Smooth muscle cell (in vitro differentiated cells): ENCODE measurements around the gene RIMS1. TPM values are rescaled to one million over a fixed set of nuclear protein-coding genes. Genes with fewer than 3 reads are reported as not detected.
A peak's percentile ranks its signal among the peaks of the same experiment; 100 is the strongest.

ENCODE experiments used
- DNase-seq: peaks from one replicate; lab custom pipeline; 2025; ENCODE audit not compliant: unreplicated experiment; lab: John Stamatoyannopoulos, UW
- H2AFZ ChIP-seq: fragments of 200-600 bp; sonication (generic); 2 replicates; pipeline ENCODE4 v1.6.0; 2016; ENCODE audit warnings: antibody characterized with exemption, low read depth, mild to moderate bottlenecking
- H3F3A ChIP-seq: fragments of 200-600 bp; sonication (generic); 2 replicates; pipeline ENCODE4 v1.6.0; 2017; ENCODE audit warnings: antibody characterized with exemption, low read depth
- H3K27ac ChIP-seq: fragments of 200-600 bp; sonication (generic); 2 replicates; pipeline ENCODE4 v1.5.1; 2016; ENCODE audit warnings: low read depth, mild to moderate bottlenecking
- H3K27me3 ChIP-seq: fragments of 200-600 bp; sonication (generic); 2 replicates; pipeline ENCODE4 v1.6.1; 2016; ENCODE audit warnings: low read depth, mild to moderate bottlenecking
- H3K36me3 ChIP-seq: fragments of 200-600 bp; sonication (generic); 2 replicates; pipeline ENCODE4 v1.5.1; 2016; ENCODE audit warnings: low read depth
- H3K4me1 ChIP-seq: fragments of 200-600 bp; sonication (generic); 2 replicates; pipeline ENCODE4 v1.5.1; 2016; ENCODE audit warnings: low read depth
- H3K4me2 ChIP-seq: fragments of 200-600 bp; sonication (generic); 2 replicates; pipeline ENCODE4 v1.6.0; 2016; ENCODE audit warnings: mild to moderate bottlenecking
- H3K4me3 ChIP-seq: fragments of 200-600 bp; sonication (generic); 2 replicates; pipeline ENCODE4 v1.5.1; 2016; ENCODE audit warnings: mild to moderate bottlenecking
- H3K79me2 ChIP-seq: fragments of 200-600 bp; sonication (generic); 2 replicates; pipeline ENCODE4 v1.6.0; 2016; ENCODE audit warnings: low read depth, mild to moderate bottlenecking
- H3K9ac ChIP-seq: fragments of 200-600 bp; sonication (generic); 2 replicates; pipeline ENCODE4 v1.6.0; 2016; ENCODE audit warnings: low read depth
- H3K9me3 ChIP-seq: fragments of 200-600 bp; sonication (generic); replicated peaks from 2 replicates; pipeline ENCODE4 v1.5.1; 2016; ENCODE audit warnings: low read depth
- H4K20me1 ChIP-seq: fragments of 200-600 bp; sonication (generic); 2 replicates; pipeline ENCODE4 v1.6.0; 2016; ENCODE audit warnings: low read depth
- WGBS: methylation state at CpG from one replicate; pipeline ENCODE4 v1.1.7; 2016; ENCODE audit warnings: low lambda C conversion rate; 5-methylcytosine and 5-hydroxymethylcytosine counted together
- polyA plus RNA-seq: library from polyadenylated mRNA; unstranded; fragments of >200 nt; fragmentation: Nextera tagmentation; extraction: Ambion mirVana; gene quantifications from 2 replicates; pipeline ENCODE4 v1.2.1, GENCODE V29; 2016
- total RNA-seq: library from RNA; depleted of rRNA; stranded (reverse); fragments of >200 nt; gene quantifications from 2 replicates; pipeline ENCODE4 v1.2.3, GENCODE V29; 2014
- TF ChIP-seq, protein P1 (sequence below): fragments of 200-600 bp; sonication (generic); IDR thresholded peaks from 2 replicates; pipeline ENCODE4 v1.5.1; 2017; ENCODE audit warnings: borderline replicate concordance, mild to moderate bottlenecking, antibody characterized with exemption; ENCODE audit not compliant: insufficient read depth, poor library complexity, severe bottlenecking

RIMS1 gene
- total and polyA plus RNA-seq, 2 experiments from 2014 or later, result 0.73 to 2.2 TPM

- no peaks in the 10 kb centered on the region for H4K20me1 ChIP-seq
- DNase-seq, result no peak
- H2AFZ ChIP-seq, result no peak overlapping the region
- 82% methylated on average over 3 of the region's 3 CpGs for WGBS
- H3K27ac ChIP-seq, result no peak overlapping the region
- TF ChIP-seq, protein P1, sequence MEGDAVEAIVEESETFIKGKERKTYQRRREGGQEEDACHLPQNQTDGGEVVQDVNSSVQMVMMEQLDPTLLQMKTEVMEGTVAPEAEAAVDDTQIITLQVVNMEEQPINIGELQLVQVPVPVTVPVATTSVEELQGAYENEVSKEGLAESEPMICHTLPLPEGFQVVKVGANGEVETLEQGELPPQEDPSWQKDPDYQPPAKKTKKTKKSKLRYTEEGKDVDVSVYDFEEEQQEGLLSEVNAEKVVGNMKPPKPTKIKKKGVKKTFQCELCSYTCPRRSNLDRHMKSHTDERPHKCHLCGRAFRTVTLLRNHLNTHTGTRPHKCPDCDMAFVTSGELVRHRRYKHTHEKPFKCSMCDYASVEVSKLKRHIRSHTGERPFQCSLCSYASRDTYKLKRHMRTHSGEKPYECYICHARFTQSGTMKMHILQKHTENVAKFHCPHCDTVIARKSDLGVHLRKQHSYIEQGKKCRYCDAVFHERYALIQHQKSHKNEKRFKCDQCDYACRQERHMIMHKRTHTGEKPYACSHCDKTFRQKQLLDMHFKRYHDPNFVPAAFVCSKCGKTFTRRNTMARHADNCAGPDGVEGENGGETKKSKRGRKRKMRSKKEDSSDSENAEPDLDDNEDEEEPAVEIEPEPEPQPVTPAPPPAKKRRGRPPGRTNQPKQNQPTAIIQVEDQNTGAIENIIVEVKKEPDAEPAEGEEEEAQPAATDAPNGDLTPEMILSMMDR, result no peak
- H3K79me2 ChIP-seq, result no peaks in the 10 kb centered on the region
- no peak overlapping the region for H3K4me2 ChIP-seq
- H3K36me3 ChIP-seq, result no peaks in the 10 kb centered on the region
- H3K9ac ChIP-seq, result no peak overlapping the region
- H3K4me1 ChIP-seq, result no peaks in the 10 kb centered on the region
- no peak overlapping the region for H3K4me3 ChIP-seq
- H3K27me3 ChIP-seq, result no peaks in the 10 kb centered on the region
- H3K9me3 ChIP-seq, result no peaks in the 10 kb centered on the region
- no peaks in the 10 kb centered on the region for H3F3A ChIP-seq
Observed at GRCh38 chr6:71855406-71855805, 30.9 kb upstream of the RIMS1 start.

DNA sequence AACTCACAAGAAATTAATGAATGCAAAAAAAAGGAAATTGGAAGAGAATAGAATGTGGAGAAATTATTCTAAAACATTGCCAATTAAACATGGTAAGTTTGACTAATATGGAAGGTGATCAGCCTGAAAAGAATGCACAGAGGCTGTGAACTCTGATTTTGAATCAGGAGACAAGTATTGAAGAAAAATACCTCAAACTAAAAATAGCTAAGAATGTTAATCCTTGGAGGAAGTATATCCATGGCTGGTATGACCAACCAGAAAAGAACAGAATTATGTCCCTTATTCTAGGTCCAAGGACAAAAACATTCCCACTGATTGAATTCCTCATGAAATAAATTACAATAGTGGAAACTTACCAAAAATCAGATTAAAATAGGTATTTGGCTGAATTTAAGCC, 7.3 kb upstream of the RIMS1 start:
- TF ChIP-seq, protein P1, result no peak
- DNase-seq, result no peak

GRCh38 chr6:71887006-71887743, 825 bp downstream of the RIMS1 start:
- no peak for DNase-seq
- WGBS, result 4% methylated on average over 25 of the region's 29 CpGs

More for the DNA sequence above, 7.3 kb upstream of the RIMS1 start:
- no peaks in the 10 kb centered on the region for H3K36me3 ChIP-seq
- H2AFZ ChIP-seq, result no peak overlapping the region
- H4K20me1 ChIP-seq, result no peaks in the 10 kb centered on the region
- H3K9me3 ChIP-seq, result no peaks in the 10 kb centered on the region
- no peaks in the 10 kb centered on the region for H3K79me2 ChIP-seq
- H3K27ac ChIP-seq, result no peak overlapping the region
- H3K4me1 ChIP-seq, result no peaks in the 10 kb centered on the region
- H3K27me3 ChIP-seq, result peaks cover 6% of the 10 kb centered on the region
- H3F3A ChIP-seq, result no peaks in the 10 kb centered on the region
- no peak overlapping the region for H3K4me3 ChIP-seq
- H3K9ac ChIP-seq, result no peak overlapping the region
- no peak overlapping the region for H3K4me2 ChIP-seq

More at GRCh38 chr6:71887006-71887743, 825 bp downstream of the RIMS1 start:
- TF ChIP-seq, protein P1, result no peak
- no peak overlapping the region for H3K9ac ChIP-seq
- H3K27me3 ChIP-seq, result peaks cover 47% of the 10 kb centered on the region
- H4K20me1 ChIP-seq, result no peaks in the 10 kb centered on the region
- no peaks in the 10 kb centered on the region for H3K79me2 ChIP-seq
- H3K4me1 ChIP-seq, result peaks cover 4% of the 10 kb centered on the region
- H3K27ac ChIP-seq, result no peak overlapping the region
- H3F3A ChIP-seq, result no peaks in the 10 kb centered on the region
- H3K9me3 ChIP-seq, result no peaks in the 10 kb centered on the region
- H3K4me3 ChIP-seq, result peak overlapping the region; percentile 58
- H2AFZ ChIP-seq, result peak overlapping the region; percentile 66
- H3K4me2 ChIP-seq, result peak overlapping the region; percentile 86
- H3K36me3 ChIP-seq, result no peaks in the 10 kb centered on the region
